ENCODE data around the gene ASCL4. TPM values are rescaled to one million over a fixed set of nuclear protein-coding genes. Genes with fewer than 3 reads are reported as not detected.

ASCL4 gene
- total and polyA plus RNA-seq, 2 of the 8 experiments (the other 6 are each of a cell fraction or from before 2014, with no cell fraction given), result not detected

GRCh38 chr12:107775093-107775721, 703 bp downstream of the ASCL4 start:
- Histone ChIP-seq H2BK15ac (ENCODE audit: low read length) (no peak overlapping the region), H2BK120ac (replicated peaks; ENCODE audit: low read depth, low read length) (no peak overlapping the region), H4K20me1 (replicated peaks in 1 of 2; ENCODE audit: control insufficient read depth in 1 of 2, insufficient read depth in 2 of 2, low read length in 2 of 2) (no peaks in the 10 kb centered on the region), H2BK5ac (ENCODE audit: low read depth, low read length) (no peak overlapping the region), H3K9ac (replicated peaks in 1 of 4; ENCODE audit: extremely low read depth in 1 of 4, low read depth in 3 of 4, low read length in 3 of 4) (no peak overlapping the region), H2AK5ac (ENCODE audit: low read depth, low read length) (no peak overlapping the region), H2BK12ac (ENCODE audit: low read depth, low read length) (no peak overlapping the region), H3K23ac (ENCODE audit: insufficient read length) (no peak overlapping the region), H3K4me3 (ENCODE audit: extremely low read depth in 1 of 4, insufficient read depth in 2 of 4, low read depth in 3 of 4, low read length in 4 of 4) (peak overlapping the region; percentile 31 to 68 (median 50)), H3K4ac (replicated peaks; ENCODE audit: insufficient read length, low read depth, low read length) (no peak overlapping the region), H4K91ac (replicated peaks; ENCODE audit: insufficient read length, low read length) (no peak overlapping the region), H3K36me3 (ENCODE audit: control insufficient read depth in 2 of 4, insufficient read depth in 4 of 4, low read length in 3 of 4) (no peaks in the 10 kb centered on the region), H3K18ac (ENCODE audit: extremely low read depth, low read length) (no peak overlapping the region), H3K27me3 (replicated peaks in 1 of 4; ENCODE audit: control insufficient read depth in 3 of 4, extremely low read depth in 1 of 4, insufficient read depth in 3 of 4, low read length in 3 of 4) (peaks cover 21 to 49% (median 44%) of the 10 kb centered on the region in 4 experiments), H4K8ac (ENCODE audit: extremely low read depth, insufficient read depth, low read length) (peak overlapping the region; percentile 68), H4K5ac (ENCODE audit: insufficient read length, low read depth, low read length) (no peak overlapping the region), H3K4me1 (replicated peaks in 1 of 4; ENCODE audit: control insufficient read depth in 3 of 4, insufficient read depth in 4 of 4, low read length in 3 of 4) (peaks cover 0 to 3% (median 0%) of the 10 kb centered on the region in 4 experiments; a peak in 2 of 7 replicates), H3K4me2 (ENCODE audit: insufficient read depth in 1 of 2, low read depth in 2 of 2, low read length in 2 of 2) (peak overlapping the region; percentile 50 to 97), H3K27ac (ENCODE audit: low read depth, low read length) (no peak overlapping the region), H2AFZ (ENCODE audit: low read length) (peak overlapping the region; percentile 74; the same call in 1 of the 2 replicates), H3K56ac (replicated peaks; ENCODE audit: insufficient read length, low read depth, low read length) (no peak overlapping the region), H3K9me3 (ENCODE audit: insufficient read depth in 2 of 2, low read depth in 1 of 2, low read length in 1 of 2) (no peaks in the 10 kb centered on the region), H3K79me2 (ENCODE audit: control insufficient read depth in 1 of 2, insufficient read depth in 2 of 2, low read length in 2 of 2) (no peaks in the 10 kb centered on the region), H2BK20ac (ENCODE audit: low read length) (no peak overlapping the region), H3K14ac (ENCODE audit: insufficient read length) (no peak overlapping the region), H3K79me1 (ENCODE audit: low read depth, low read length) (no peaks in the 10 kb centered on the region), H3K23me2 (ENCODE audit: low read depth, low read length) (peaks cover 5% of the 10 kb centered on the region; the same call in 1 of the 2 replicates)
- FAIRE-seq (no peak), DNase-seq (ENCODE audit: low read depth in 1 of 2, low spot score in 2 of 2) (peak; percentile 62 to 85)
- WGBS, 2 experiments (ENCODE audit: extremely low coverage in 1 of 2, insufficient coverage in 1 of 2, insufficient read length in 1 of 2, insufficient replicate concordance in 2 of 2, low coverage in 1 of 2, low lambda C conversion rate in 2 of 2, missing lambda C conversion rate in 1 of 2), result 3% methylated on average over 65 of the region's 66 CpGs; no CpG with 5 or more reads in 1 of the 2 experiments
- POLR2A ChIA-PET (ENCODE audit: partially characterized antibody), result interaction anchor here (1.6 kb wide), 1 partner anchor 13 kb away, joined by 6 read pairs; no protein-coding TSS in a partner anchor
- CTCF ChIA-PET (ENCODE audit: partially characterized antibody), result interaction anchor here (0.7 to 3.3 kb wide), 12 partner anchors 9 to 137 kb away, joined by 3 to 13 read pairs (median 4); no protein-coding TSS in a partner anchor
- TF ChIP-seq ZNF274 (IDR thresholded peaks at IDR 0.05; ENCODE audit: borderline replicate concordance, extremely low read depth, low read length) (no peak), RAD21 (IDR thresholded peaks at IDR 0.05 in 1 of 2, conservative IDR thresholded peaks at IDR 0.05 in 1 of 2; ENCODE audit: low read depth in 2 of 2, low read length in 2 of 2) (peak; percentile 45 to 49), E2F6 (IDR thresholded peaks at IDR 0.05) (peak; percentile 93), RNF2 (IDR thresholded peaks at IDR 0.05; ENCODE audit: borderline replicate concordance, low read depth, low read length, missing control alignments, poor library complexity, severe bottlenecking) (peak; percentile 56), ASH2L (IDR thresholded peaks at IDR 0.05; ENCODE audit: low read length) (peak; percentile 70), CTCF (IDR thresholded peaks at IDR 0.05; ENCODE audit: control extremely low read depth in 1 of 3, insufficient read depth in 1 of 3, low read depth in 1 of 3, low read length in 3 of 3) (peak; percentile 53 to 68 (median 58)), MAX (IDR thresholded peaks at IDR 0.05) (peak; percentile 94)

All from H1 (cell line).